ENCODE results near the gene PRAME. TPM values are rescaled to one million over a fixed set of nuclear protein-coding genes. Genes with fewer than 3 reads are reported as not detected.

The PRAME gene
- total RNA-seq, 1 donor from 2014 or later, result not detected

GRCh38 chr22:22498267-22498666 is 60.8 kb downstream of the PRAME start:
- intact Hi-C loops (cut with DNase I), result no loop called here
- no peak overlapping the region for H3K27ac ChIP-seq

More at GRCh38 chr22:22498267-22498666, 60.8 kb downstream of the PRAME start:
- no peaks in the 10 kb centered on the region for H3K36me3 ChIP-seq
- H3K9me3 ChIP-seq, result no peaks in the 10 kb centered on the region
- H3K4me3 ChIP-seq, result no peak overlapping the region
- DNase-seq (ENCODE audit: extremely low spot score in 2 of 2), result no peak
- H3K4me1 ChIP-seq, result no peaks in the 10 kb centered on the region
- H3K27me3 ChIP-seq, result no peaks in the 10 kb centered on the region
- TF ChIP-seq POLR2AphosphoS5 (IDR thresholded peaks at IDR 0.05; ENCODE audit: insufficient read depth in 1 of 2, low read depth in 1 of 2), result no peak
- TF ChIP-seq POLR2A (IDR thresholded peaks at IDR 0.05), result no peak

Small RNAs within 50 kb of the gene (small RNA-seq; reads per million reads assigned to genes)
- gene IGLV2-34, result not detected

Other genes starting within 250 kb of the PRAME start
- gene ZNF280B, start 50.5 kb downstream of the PRAME start, total RNA-seq, result 0.25 TPM
- not detected for gene ZNF280A, start 39.0 kb downstream of the PRAME start, total RNA-seq
- not detected for gene GGTLC2, start 85.3 kb upstream of the PRAME start, total RNA-seq